ENCODE results near the gene HSF2BP. TPM values are rescaled to one million over a fixed set of nuclear protein-coding genes. Genes with fewer than 3 reads are reported as not detected.
A peak's percentile ranks its signal among the peaks of the same experiment; 100 is the strongest.
"Not testable (repeated sequence)": the region's sequence is repeated elsewhere in the genome, so short reads cannot be mapped to it uniquely, and the experiment has no call there.

Gene HSF2BP
- total and polyA plus RNA-seq, 12 donors = 0.12 to 0.51 (median 0.18) TPM; not detected in 6

- 61 to 66% methylated on average over 19 of the region's 19 CpGs for WGBS, 2 donors
- Histone ChIP-seq H3K27ac (peak overlapping the region in 6 of 10 donors; percentile 40 to 75 (median 45)), H3K4me1 (peaks cover 0 to 23% (median 6%) of the 10 kb centered on the region in 9 donors), H3K36me3 (no peaks in the 10 kb centered on the region), H3K4me3 (no peak overlapping the region), H3K9me3 (no peaks in the 10 kb centered on the region), H3K27me3 (no peaks in the 10 kb centered on the region)
- TF ChIP-seq CTCF (IDR thresholded peaks at IDR 0.05) = no peak
- intact Hi-C loops (cut with DNase I) = no loop called here
- DNase-seq = peak; percentile 28 to 49
- ATAC-seq = peak; percentile 38 to 78 (median 66)
These were observed 84.4 kb downstream of the HSF2BP start for GRCh38 chr21:43574741-43575472.

- Histone ChIP-seq H3K9me3 (no peaks in the 10 kb centered on the region), H3K27ac (peak overlapping the region in 2 of 10 donors; percentile 46 to 75), H3K4me3 (no peak overlapping the region), H3K27me3 (no peaks in the 10 kb centered on the region), H3K36me3 (no peaks in the 10 kb centered on the region), H3K4me1 (peaks cover 0 to 23% (median 6%) of the 10 kb centered on the region in 9 donors)
- ATAC-seq (no peak), DNase-seq (no peak)
- TF ChIP-seq CTCF (IDR thresholded peaks at IDR 0.05) = no peak
- WGBS, 2 donors = 96 to 98% methylated on average over 7 of the region's 7 CpGs
- intact Hi-C loops (cut with DNase I) = no loop called here
These were observed 85.4 kb downstream of the HSF2BP start for GRCh38 chr21:43573921-43574320.

DNA sequence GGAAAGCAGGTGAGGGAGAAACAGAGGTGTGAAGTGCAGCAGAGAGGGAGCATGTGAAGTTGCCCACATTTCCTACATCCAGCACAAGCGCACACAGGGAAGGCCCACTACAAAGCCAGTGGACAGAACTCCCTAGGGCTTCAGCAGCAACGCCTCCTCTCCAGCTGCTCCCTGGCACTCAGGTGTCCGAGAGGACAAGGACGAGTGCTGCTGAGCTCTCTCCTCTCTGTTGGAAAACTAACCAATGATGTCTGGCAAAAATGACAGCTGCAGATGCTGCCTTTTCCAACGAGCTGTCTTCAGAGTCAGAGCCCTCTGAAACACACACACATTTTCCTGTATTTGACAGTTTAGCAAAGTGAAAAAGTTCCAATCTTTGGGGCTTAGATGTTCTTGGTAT, 86.8 kb downstream of the HSF2BP start:
- intact Hi-C loops (cut with DNase I) = no loop called here

GRCh38 chr21:43571976-43572375, 87.3 kb downstream of the HSF2BP start:
- H3K36me3 ChIP-seq = no peaks in the 10 kb centered on the region
- no peak overlapping the region for H3K27ac ChIP-seq
- DNase-seq = peak in 1 of 2 donors; percentile 31
- WGBS, 2 donors = 75 to 79% methylated on average over 6 of the region's 6 CpGs
- intact Hi-C loops (cut with DNase I) = no loop called here
- no peak for TF ChIP-seq CTCF (IDR thresholded peaks at IDR 0.05)
- H3K4me1 ChIP-seq = peaks cover 0 to 23% (median 6%) of the 10 kb centered on the region in 9 donors
- no peaks in the 10 kb centered on the region for H3K27me3 ChIP-seq
- ATAC-seq = peak in 5 of 8 donors; percentile 7 to 70 (median 17)
- H3K4me3 ChIP-seq = no peak overlapping the region
- no peaks in the 10 kb centered on the region for H3K9me3 ChIP-seq

More for the DNA sequence above, 86.8 kb downstream of the HSF2BP start:
- no peaks in the 10 kb centered on the region for H3K9me3 ChIP-seq
- no peaks in the 10 kb centered on the region for H3K36me3 ChIP-seq
- no peak for DNase-seq
- H3K27me3 ChIP-seq = no peaks in the 10 kb centered on the region
- H3K27ac ChIP-seq = no peak overlapping the region
- no peak for ATAC-seq
- H3K4me3 ChIP-seq = no peak overlapping the region
- no peak for TF ChIP-seq CTCF (IDR thresholded peaks at IDR 0.05)
- 80 to 84% methylated on average over 5 of the region's 5 CpGs for WGBS, 2 donors
- peaks cover 0 to 23% (median 6%) of the 10 kb centered on the region in 9 donors for H3K4me1 ChIP-seq

DNA sequence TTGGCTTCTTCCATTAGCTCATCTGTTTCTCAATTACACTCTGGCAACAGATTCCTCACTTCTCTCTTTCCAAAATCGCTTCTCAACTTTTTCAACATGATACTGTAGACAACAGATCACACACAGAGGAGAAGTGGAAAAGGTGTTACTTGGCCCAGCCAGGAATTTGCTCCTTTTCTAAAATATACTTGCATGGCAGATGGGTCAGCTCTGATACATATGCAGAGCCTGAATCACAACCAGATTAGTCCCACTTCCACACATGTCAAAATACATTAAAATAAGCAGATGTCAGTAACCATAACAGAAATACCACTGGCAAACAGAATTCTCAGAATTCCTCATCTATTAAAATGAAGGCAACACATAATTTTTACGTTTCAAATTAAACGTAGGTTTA, 89.1 kb downstream of the HSF2BP start:
- ATAC-seq; H3K27ac ChIP-seq; intact Hi-C loops (cut with DNase I); DNase-seq; H3K4me3 ChIP-seq; H3K27me3 ChIP-seq; H3K36me3 ChIP-seq; H3K9me3 ChIP-seq: not testable (repeated sequence)
- H3K4me1 ChIP-seq = peaks cover 0 to 14% (median 3%) of the 10 kb centered on the region in 9 donors
- WGBS, 2 donors = no CpG with 5 or more reads among the region's 3 CpGs

- ATAC-seq; H3K4me3 ChIP-seq; DNase-seq; H3K27ac ChIP-seq; H3K9me3 ChIP-seq; H3K4me1 ChIP-seq; H3K36me3 ChIP-seq; intact Hi-C loops (cut with DNase I); H3K27me3 ChIP-seq: not testable (repeated sequence)
- no CpG with 5 or more reads among the region's 5 CpGs for WGBS, 2 donors
These were observed 96.8 kb downstream of the HSF2BP start for GRCh38 chr21:43562451-43562850.

GRCh38 chr21:43540561-43540960, 118.7 kb downstream of the HSF2BP start:
- H3K4me3 ChIP-seq; H3K4me1 ChIP-seq; H3K27me3 ChIP-seq; H3K27ac ChIP-seq; DNase-seq; H3K36me3 ChIP-seq; ATAC-seq; intact Hi-C loops (cut with DNase I); H3K9me3 ChIP-seq: not testable (repeated sequence)
- WGBS, 2 donors = no CpG with 5 or more reads among the region's 2 CpGs
